Loucy (cell line): ENCODE results near the gene GBGT1.

ENCODE experiments used
- H2AFZ ChIP-seq: fragments of 200-600 bp; sonication (generic); 2 replicates; pipeline ENCODE4 v1.6.0; 2016; ENCODE audit warnings: antibody characterized with exemption, mild to moderate bottlenecking, low read length, moderate library complexity
- H3F3A ChIP-seq: fragments of 200-600 bp; 2 replicates; pipeline ENCODE4 v1.6.0; 2016; ENCODE audit warnings: antibody characterized with exemption, low read depth, mild to moderate bottlenecking
- H3K27me3 ChIP-seq: fragments of 200-600 bp; sonication (generic); 2 replicates; pipeline ENCODE4 v1.6.1; 2014; ENCODE audit warnings: low read length, mild to moderate bottlenecking; ENCODE audit not compliant: insufficient read depth, poor library complexity, severe bottlenecking
- H3K36me3 ChIP-seq: fragments of 200-600 bp; sonication (generic); 2 replicates; pipeline ENCODE4 v1.6.1; 2016; ENCODE audit warnings: low read length; ENCODE audit not compliant: insufficient read depth
- H3K4me1 ChIP-seq: fragments of 200-600 bp; sonication (generic); 2 replicates; pipeline ENCODE4 v1.5.1; 2014; ENCODE audit warnings: low read length, mild to moderate bottlenecking; ENCODE audit not compliant: insufficient read depth, poor library complexity, severe bottlenecking
- H3K4me2 ChIP-seq: fragments of 200-600 bp; sonication (generic); 2 replicates; pipeline ENCODE4 v1.6.0; 2014; ENCODE audit warnings: antibody characterized with exemption, low read length, low read depth, mild to moderate bottlenecking; ENCODE audit not compliant: poor library complexity, severe bottlenecking
- H3K4me3 ChIP-seq: fragments of 200-600 bp; sonication (generic); 2 replicates; pipeline ENCODE4 v1.5.1; 2014; ENCODE audit warnings: low read length, mild to moderate bottlenecking, mixed read lengths; ENCODE audit not compliant: poor library complexity, severe bottlenecking
- H3K79me2 ChIP-seq: fragments of 200-600 bp; sonication (generic); 2 replicates; pipeline ENCODE4 v1.6.1; 2014; ENCODE audit warnings: low read length; ENCODE audit not compliant: insufficient read depth
- H3K9ac ChIP-seq: fragments of 200-600 bp; sonication (generic); 2 replicates; pipeline ENCODE4 v1.6.0; 2014; ENCODE audit warnings: mild to moderate bottlenecking, low read depth, low read length, moderate library complexity; ENCODE audit not compliant: poor library complexity, severe bottlenecking
- H3K9me2 ChIP-seq: fragments of 200-600 bp; sonication (generic); replicated peaks from 2 replicates; pipeline ENCODE4 v1.6.1; 2016; ENCODE audit warnings: low read depth, low read length, mixed read lengths
- H3K9me3 ChIP-seq: fragments of 200-600 bp; sonication (generic); 2 replicates; pipeline ENCODE4 v1.6.1; 2014; ENCODE audit warnings: mild to moderate bottlenecking, antibody characterized with exemption, low read length, low read depth; ENCODE audit not compliant: insufficient read depth
- H4K20me1 ChIP-seq: fragments of 200-600 bp; sonication (generic); 2 replicates; pipeline ENCODE4 v1.6.0; 2014; ENCODE audit warnings: antibody characterized with exemption, low read length, mild to moderate bottlenecking; ENCODE audit not compliant: insufficient read depth, poor library complexity, severe bottlenecking
- EZH2phosphoT487 ChIP-seq: fragments of 200-600 bp; IDR thresholded peaks from 2 replicates; pipeline ENCODE4 v1.6.1; 2018; ENCODE audit warnings: antibody characterized with exemption, mild to moderate bottlenecking, moderate library complexity, borderline replicate concordance
- TF ChIP-seq, protein P1 (sequence below): fragments of 200-600 bp; sonication (generic); conservative IDR thresholded peaks from 2 replicates; pipeline ENCODE4 v1.5.1; 2014; ENCODE audit warnings: mild to moderate bottlenecking, antibody characterized with exemption, low read length

GBGT1 gene

DNA sequence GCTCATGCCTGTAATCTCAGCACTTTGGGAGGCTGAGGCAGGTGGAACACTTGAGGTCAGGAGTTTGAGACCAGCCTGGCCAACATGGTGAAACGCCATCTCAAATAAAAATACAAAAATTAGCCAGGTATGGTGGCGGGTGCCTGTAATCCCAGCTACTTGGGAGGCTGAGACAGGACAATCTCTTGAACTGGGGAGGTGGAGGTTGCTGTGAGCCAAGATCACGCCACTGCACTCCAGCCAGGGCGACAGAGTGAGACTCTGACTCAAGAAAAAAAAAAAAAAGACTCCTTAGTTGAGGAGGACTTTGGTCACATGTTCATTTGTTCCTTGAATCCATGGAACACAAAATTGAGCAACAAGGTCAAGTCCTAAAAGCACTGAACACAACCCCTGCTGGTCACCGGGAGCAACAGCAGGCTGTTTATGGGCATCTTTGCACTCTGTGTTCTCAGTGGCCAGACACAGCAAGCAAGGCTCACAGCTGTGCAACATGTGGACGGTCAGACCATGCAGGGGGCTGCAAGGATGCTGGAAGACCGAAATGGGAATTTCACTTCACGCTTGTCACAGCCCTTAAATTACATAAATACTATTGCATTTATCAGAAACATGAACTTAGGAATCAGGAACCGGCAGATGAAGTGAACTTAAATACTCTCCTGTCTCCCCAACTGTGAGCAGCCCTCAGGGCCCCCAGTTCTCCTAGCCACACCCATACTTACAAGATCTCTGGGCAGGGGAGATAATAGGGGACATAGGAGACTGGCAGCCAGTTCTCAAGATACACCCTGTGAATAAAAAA lies 2.8 kb downstream of the GBGT1 start:
- Histone ChIP-seq H2AFZ (no peak overlapping the region), H3K4me2 (peak overlapping the region; percentile 39), H3K27me3 (no peaks in the 10 kb centered on the region)

DNA sequence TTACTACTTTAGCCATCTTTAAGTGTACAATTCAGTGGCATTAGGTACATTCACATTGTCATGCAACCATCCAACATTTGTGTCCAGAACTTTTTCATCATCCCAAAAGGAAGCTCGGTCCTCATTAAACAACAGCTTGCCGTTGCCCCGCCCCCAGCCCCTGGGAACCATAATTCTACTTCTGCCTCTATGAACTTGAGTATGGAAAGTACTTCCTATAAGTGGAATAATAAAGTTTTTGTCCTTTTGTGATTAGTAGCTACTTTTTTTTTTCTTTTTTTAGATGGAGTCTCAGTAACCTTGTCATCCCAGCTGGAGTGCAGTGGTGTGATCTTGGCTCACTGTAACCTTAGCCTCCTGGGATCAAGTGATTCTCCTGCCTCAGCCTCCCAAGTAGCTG lies 5.0 kb downstream of the GBGT1 start:
- H3K4me1 ChIP-seq = peaks cover 21% of the 10 kb centered on the region
- H3K4me2 ChIP-seq = no peak overlapping the region
- no peaks in the 10 kb centered on the region for H4K20me1 ChIP-seq
- peaks cover 7% of the 10 kb centered on the region; the same call in 1 of the 2 replicates for H3F3A ChIP-seq
- no peak overlapping the region for H3K9ac ChIP-seq
- H3K9me2 ChIP-seq = no peaks in the 10 kb centered on the region
- TF ChIP-seq EZH2phosphoT487 = no peak
- no peaks in the 10 kb centered on the region for H3K36me3 ChIP-seq
- H3K9me3 ChIP-seq = no peaks in the 10 kb centered on the region
- 0 out of 2 replicates have a peak, but pooled peaks cover 5% of the 10 kb centered on the region for H3K79me2 ChIP-seq
- H2AFZ ChIP-seq = no peak overlapping the region
- H3K27me3 ChIP-seq = no peaks in the 10 kb centered on the region
- no peak overlapping the region for H3K4me3 ChIP-seq

More for the DNA sequence above, 2.8 kb downstream of the GBGT1 start:
- Histone ChIP-seq H3K9ac (no peak overlapping the region), H3K36me3 (no peaks in the 10 kb centered on the region), H3K9me3 (no peaks in the 10 kb centered on the region), H3K79me2 (0 out of 2 replicates have a peak, but pooled peaks cover 5% of the 10 kb centered on the region), H3K4me3 (no peak overlapping the region), H4K20me1 (no peaks in the 10 kb centered on the region), H3F3A (peaks cover 7% of the 10 kb centered on the region; the same call in 1 of the 2 replicates), H3K9me2 (no peaks in the 10 kb centered on the region), H3K4me1 (peaks cover 25% of the 10 kb centered on the region)
- TF ChIP-seq, protein P1, sequence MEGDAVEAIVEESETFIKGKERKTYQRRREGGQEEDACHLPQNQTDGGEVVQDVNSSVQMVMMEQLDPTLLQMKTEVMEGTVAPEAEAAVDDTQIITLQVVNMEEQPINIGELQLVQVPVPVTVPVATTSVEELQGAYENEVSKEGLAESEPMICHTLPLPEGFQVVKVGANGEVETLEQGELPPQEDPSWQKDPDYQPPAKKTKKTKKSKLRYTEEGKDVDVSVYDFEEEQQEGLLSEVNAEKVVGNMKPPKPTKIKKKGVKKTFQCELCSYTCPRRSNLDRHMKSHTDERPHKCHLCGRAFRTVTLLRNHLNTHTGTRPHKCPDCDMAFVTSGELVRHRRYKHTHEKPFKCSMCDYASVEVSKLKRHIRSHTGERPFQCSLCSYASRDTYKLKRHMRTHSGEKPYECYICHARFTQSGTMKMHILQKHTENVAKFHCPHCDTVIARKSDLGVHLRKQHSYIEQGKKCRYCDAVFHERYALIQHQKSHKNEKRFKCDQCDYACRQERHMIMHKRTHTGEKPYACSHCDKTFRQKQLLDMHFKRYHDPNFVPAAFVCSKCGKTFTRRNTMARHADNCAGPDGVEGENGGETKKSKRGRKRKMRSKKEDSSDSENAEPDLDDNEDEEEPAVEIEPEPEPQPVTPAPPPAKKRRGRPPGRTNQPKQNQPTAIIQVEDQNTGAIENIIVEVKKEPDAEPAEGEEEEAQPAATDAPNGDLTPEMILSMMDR = peak; percentile 73
- no peak for TF ChIP-seq EZH2phosphoT487

DNA sequence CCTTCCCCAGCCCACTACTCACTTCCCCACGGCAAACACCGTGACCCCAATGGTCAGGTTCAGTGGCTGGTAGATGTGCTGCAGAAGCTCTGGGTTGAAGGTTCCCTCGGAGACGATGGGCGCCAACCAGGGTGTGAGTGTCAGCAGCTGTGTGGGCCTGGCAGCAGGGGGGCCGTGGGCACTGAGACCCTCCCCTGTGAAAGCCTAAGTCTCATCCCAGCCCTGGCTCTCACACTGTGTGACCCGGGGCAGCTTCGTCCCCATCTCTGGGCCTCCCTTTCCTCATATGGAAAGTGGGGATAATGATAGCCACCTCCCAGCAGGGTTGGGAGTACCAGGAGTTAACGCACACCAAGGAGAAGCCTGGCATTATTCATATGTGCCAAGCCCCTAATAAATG lies 8.6 kb downstream of the GBGT1 start:
- Histone ChIP-seq H4K20me1 (no peaks in the 10 kb centered on the region), H3K9ac (no peak overlapping the region)

More for the DNA sequence above, 8.6 kb downstream of the GBGT1 start:
- Histone ChIP-seq H2AFZ (no peak overlapping the region), H3K36me3 (no peaks in the 10 kb centered on the region), H3K4me2 (no peak overlapping the region), H3K9me2 (no peaks in the 10 kb centered on the region), H3K27me3 (no peaks in the 10 kb centered on the region), H3K9me3 (no peaks in the 10 kb centered on the region), H3K4me1 (no peaks in the 10 kb centered on the region), H3K79me2 (no peaks in the 10 kb centered on the region), H3K4me3 (no peak overlapping the region), H3F3A (no peaks in the 10 kb centered on the region)
- TF ChIP-seq, protein P1 = no peak
- TF ChIP-seq EZH2phosphoT487 = no peak
